Hepatocyte (in vitro differentiated cells): ENCODE results near the gene UPK2. TPM values are rescaled to one million over a fixed set of nuclear protein-coding genes. Genes with fewer than 3 reads are reported as not detected.

Experiments
- DNase-seq: peaks from one replicate; pipeline ENCODE4 v3.0.0-alpha.2; 2016; ENCODE audit warnings: low spot score
- H2AFZ ChIP-seq: fragments of 200-600 bp; sonication (generic); 2 replicates; pipeline ENCODE4 v1.6.0; 2016; ENCODE audit warnings: antibody characterized with exemption, mild to moderate bottlenecking
- H3K27ac ChIP-seq: fragments of 200-600 bp; sonication (generic); 2 replicates; pipeline ENCODE4 v1.5.1; 2016; ENCODE audit warnings: mild to moderate bottlenecking
- H3K27me3 ChIP-seq: fragments of 200-600 bp; sonication (generic); 2 replicates; pipeline ENCODE4 v1.6.1; 2016
- H3K36me3 ChIP-seq: fragments of 200-600 bp; sonication (generic); replicated peaks from 2 replicates; pipeline ENCODE4 v1.5.1; 2016; ENCODE audit warnings: low read depth; ENCODE audit not compliant: insufficient read depth
- H3K4me1 ChIP-seq: fragments of 200-600 bp; sonication (generic); 2 replicates; pipeline ENCODE4 v1.5.1; 2016; ENCODE audit warnings: mild to moderate bottlenecking, moderate library complexity; ENCODE audit not compliant: insufficient read depth
- H3K4me2 ChIP-seq: fragments of 200-600 bp; sonication (generic); 2 replicates; pipeline ENCODE4 v1.6.0; 2016
- H3K4me3 ChIP-seq: fragments of 200-600 bp; sonication (generic); 2 replicates; pipeline ENCODE4 v1.5.1; 2016; ENCODE audit warnings: mild to moderate bottlenecking
- H3K79me2 ChIP-seq: fragments of 200-600 bp; sonication (generic); 2 replicates; pipeline ENCODE4 v1.6.0; 2017; ENCODE audit warnings: mild to moderate bottlenecking
- H3K9me2 ChIP-seq: fragments of 200-600 bp; sonication (generic); replicated peaks from 2 replicates; pipeline ENCODE4 v1.6.0; 2017; ENCODE audit warnings: mild to moderate bottlenecking; ENCODE audit not compliant: insufficient read depth
- H3K9me3 ChIP-seq: fragments of 200-600 bp; sonication (generic); 2 replicates; pipeline ENCODE4 v1.5.1; 2016; ENCODE audit warnings: low read depth, mild to moderate bottlenecking
- H4K20me1 ChIP-seq: fragments of 200-600 bp; sonication (generic); 2 replicates; pipeline ENCODE4 v1.6.0; 2016; ENCODE audit warnings: mild to moderate bottlenecking; ENCODE audit not compliant: insufficient read depth, poor library complexity, severe bottlenecking
- EZH2 ChIP-seq: fragments of 200-600 bp; sonication (generic); IDR thresholded peaks from 2 replicates; pipeline ENCODE4 v1.6.1; 2016; ENCODE audit warnings: antibody characterized with exemption, mild to moderate bottlenecking, borderline replicate concordance
- EZH2phosphoT487 ChIP-seq: fragments of 200-600 bp; sonication (generic); IDR thresholded peaks from one replicate; pipeline ENCODE4 v1.6.1; 2018; ENCODE audit warnings: antibody characterized with exemption, mild to moderate bottlenecking, low read depth, moderate library complexity; ENCODE audit not compliant: unreplicated experiment, severe bottlenecking
- WGBS: methylation state at CpG from one replicate; pipeline ENCODE4 v1.1.6; 2016; ENCODE audit warnings: low lambda C conversion rate; ENCODE audit errors: missing lambda C conversion rate; 5-methylcytosine and 5-hydroxymethylcytosine counted together
- polyA plus RNA-seq: library from polyadenylated mRNA; unstranded; fragments of >200 nt; fragmentation: Nextera tagmentation; extraction: Ambion mirVana; gene quantifications from 2 replicates; pipeline ENCODE4 v1.2.1, GENCODE V29; 2016
- total RNA-seq: library from RNA; depleted of rRNA; stranded (reverse); fragments of >200 nt; gene quantifications from 2 replicates; pipeline ENCODE4 v1.2.3, GENCODE V29; 2014
- TF ChIP-seq, protein P1 (sequence below): fragments of 200-600 bp; sonication (generic); IDR thresholded peaks from 2 replicates; pipeline ENCODE4 v1.5.1; 2016; ENCODE audit warnings: antibody characterized with exemption, mild to moderate bottlenecking; ENCODE audit not compliant: poor library complexity

UPK2 gene
- total and polyA plus RNA-seq, 2 experiments from 2014 or later = 2.2 to 55.3 TPM

DNA sequence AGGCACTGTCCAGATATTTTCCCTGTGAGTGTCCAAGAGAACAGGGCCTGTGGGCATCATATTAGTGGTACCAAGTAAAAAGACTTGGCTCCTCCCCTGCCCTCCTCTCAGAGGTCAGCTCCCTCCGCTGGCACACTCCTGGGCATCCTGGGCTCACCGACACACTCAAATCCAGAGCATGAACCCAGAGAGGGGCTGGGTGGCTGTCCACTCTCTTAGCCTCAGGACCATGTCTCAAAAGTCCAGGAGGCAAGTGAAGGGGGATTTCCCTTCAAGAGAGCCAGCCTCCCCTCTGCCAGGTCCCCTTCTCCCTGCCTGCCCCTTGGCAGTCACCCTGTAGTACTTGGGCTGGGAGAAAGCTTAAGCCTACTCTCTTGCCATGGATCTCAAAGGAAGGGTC lies 40.7 kb upstream of the UPK2 start:
- TF ChIP-seq EZH2phosphoT487 (no peak), EZH2 (no peak)
- TF ChIP-seq, protein P1, sequence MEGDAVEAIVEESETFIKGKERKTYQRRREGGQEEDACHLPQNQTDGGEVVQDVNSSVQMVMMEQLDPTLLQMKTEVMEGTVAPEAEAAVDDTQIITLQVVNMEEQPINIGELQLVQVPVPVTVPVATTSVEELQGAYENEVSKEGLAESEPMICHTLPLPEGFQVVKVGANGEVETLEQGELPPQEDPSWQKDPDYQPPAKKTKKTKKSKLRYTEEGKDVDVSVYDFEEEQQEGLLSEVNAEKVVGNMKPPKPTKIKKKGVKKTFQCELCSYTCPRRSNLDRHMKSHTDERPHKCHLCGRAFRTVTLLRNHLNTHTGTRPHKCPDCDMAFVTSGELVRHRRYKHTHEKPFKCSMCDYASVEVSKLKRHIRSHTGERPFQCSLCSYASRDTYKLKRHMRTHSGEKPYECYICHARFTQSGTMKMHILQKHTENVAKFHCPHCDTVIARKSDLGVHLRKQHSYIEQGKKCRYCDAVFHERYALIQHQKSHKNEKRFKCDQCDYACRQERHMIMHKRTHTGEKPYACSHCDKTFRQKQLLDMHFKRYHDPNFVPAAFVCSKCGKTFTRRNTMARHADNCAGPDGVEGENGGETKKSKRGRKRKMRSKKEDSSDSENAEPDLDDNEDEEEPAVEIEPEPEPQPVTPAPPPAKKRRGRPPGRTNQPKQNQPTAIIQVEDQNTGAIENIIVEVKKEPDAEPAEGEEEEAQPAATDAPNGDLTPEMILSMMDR = no peak
- H4K20me1 ChIP-seq = peaks cover under 1% of the 10 kb centered on the region
- no peaks in the 10 kb centered on the region for H3K27me3 ChIP-seq
- H3K4me2 ChIP-seq = peak overlapping the region; percentile 94
- H3K9me3 ChIP-seq = no peaks in the 10 kb centered on the region
- 98% methylated on average over 2 of the region's 2 CpGs for WGBS
- H3K4me3 ChIP-seq = no peak overlapping the region
- peaks cover 94% of the 10 kb centered on the region for H3K4me1 ChIP-seq
- DNase-seq = no peak
- H3K36me3 ChIP-seq = no peaks in the 10 kb centered on the region
- no peaks in the 10 kb centered on the region for H3K9me2 ChIP-seq
- peaks cover 77% of the 10 kb centered on the region for H3K79me2 ChIP-seq
- peak overlapping the region; percentile 99 for H3K27ac ChIP-seq
- no peak overlapping the region for H2AFZ ChIP-seq

DNA sequence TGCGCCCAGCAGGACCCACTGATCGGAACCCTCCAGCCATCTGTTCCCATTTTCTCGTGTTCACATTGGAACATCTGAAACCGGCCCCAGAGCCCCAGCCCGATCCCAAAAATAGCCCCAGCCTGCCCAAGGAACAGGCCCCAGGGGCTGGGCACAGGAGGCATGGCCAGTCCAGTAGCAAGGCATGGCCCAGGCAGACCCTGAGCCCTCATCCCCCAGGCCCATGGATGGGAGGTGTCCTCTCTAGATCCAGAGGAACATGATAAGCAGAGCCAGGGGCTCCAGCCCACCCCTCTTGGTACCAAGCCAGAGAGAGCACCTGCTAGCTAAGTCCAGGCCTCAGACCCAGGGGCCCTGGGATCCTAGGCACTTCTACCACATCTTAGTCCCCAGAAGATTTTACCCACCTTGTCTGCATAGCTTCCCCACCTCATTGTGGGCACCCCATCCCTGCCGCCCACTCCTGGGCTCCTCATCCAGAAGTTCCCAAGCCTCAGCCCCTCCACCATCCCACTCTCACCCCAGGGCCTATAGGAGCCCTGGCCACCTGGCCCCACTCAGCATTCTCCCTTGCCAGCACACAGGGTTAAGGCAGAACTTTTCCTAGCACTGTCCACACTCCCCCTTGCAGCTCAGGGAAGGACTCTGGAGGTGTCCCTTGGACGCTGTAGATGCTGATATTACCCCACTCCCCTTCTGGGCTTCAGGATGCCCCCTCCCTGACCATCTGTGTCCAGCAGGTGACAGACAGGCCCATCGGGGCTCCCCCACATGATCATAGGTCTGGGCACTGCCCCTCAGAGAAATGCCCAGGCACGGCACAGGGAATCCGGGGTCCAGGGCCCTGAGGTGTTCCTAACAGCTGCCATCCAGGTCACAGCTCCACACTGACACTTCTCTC lies 39.9 kb upstream of the UPK2 start:
- H3K36me3 ChIP-seq = no peaks in the 10 kb centered on the region
- WGBS = 65% methylated on average over 10 of the region's 10 CpGs
- H3K4me1 ChIP-seq = peaks cover 90% of the 10 kb centered on the region
- no peaks in the 10 kb centered on the region for H3K27me3 ChIP-seq
- peak overlapping the region; percentile 99 for H3K27ac ChIP-seq
- peaks cover 82% of the 10 kb centered on the region for H3K79me2 ChIP-seq
- no peaks in the 10 kb centered on the region for H3K9me3 ChIP-seq
- TF ChIP-seq, protein P1 = no peak
- TF ChIP-seq EZH2 = no peak
- TF ChIP-seq EZH2phosphoT487 = no peak
- peak overlapping the region; percentile 94 for H3K4me2 ChIP-seq
- no peak overlapping the region for H2AFZ ChIP-seq
- DNase-seq = no peak
- no peak overlapping the region for H3K4me3 ChIP-seq
- peaks cover 7% of the 10 kb centered on the region for H4K20me1 ChIP-seq
- H3K9me2 ChIP-seq = no peaks in the 10 kb centered on the region

DNA sequence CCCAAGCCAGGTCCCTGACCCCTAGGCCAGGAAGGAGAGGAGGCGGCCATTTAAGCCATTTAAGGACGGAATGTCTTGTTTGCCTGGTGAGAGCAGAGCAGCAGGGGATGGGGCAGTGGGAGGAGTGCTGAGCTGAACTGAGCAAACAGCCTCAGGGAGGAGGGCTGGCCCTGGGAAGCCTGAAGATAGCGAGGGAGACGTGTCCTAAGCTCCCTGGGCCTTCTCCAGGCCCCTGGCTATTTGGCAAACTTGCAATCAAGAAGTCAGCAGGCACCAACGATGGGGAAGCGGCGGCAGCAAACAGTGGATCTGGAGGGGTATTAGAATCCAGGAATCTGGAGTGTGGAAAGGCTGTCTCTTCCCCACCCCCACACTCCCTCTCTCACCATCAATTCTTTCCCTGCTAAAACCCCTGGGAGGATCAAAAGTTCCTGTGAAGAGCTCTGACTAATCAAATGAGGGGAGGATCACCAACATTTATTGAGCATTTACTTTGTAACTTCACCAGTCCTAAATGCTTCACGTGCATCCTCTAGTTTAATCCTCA lies 39.2 kb upstream of the UPK2 start:
- Histone ChIP-seq H3K9me3 (no peaks in the 10 kb centered on the region), H3K79me2 (peaks cover 83% of the 10 kb centered on the region), H3K4me3 (no peak overlapping the region), H3K4me2 (peak overlapping the region; percentile 94), H4K20me1 (peaks cover 13% of the 10 kb centered on the region), H2AFZ (no peak overlapping the region), H3K27ac (peak overlapping the region; percentile 99), H3K36me3 (no peaks in the 10 kb centered on the region), H3K9me2 (no peaks in the 10 kb centered on the region), H3K4me1 (peaks cover 90% of the 10 kb centered on the region), H3K27me3 (no peaks in the 10 kb centered on the region)
- TF ChIP-seq, protein P1 = no peak
- no peak for TF ChIP-seq EZH2
- no peak for TF ChIP-seq EZH2phosphoT487
- DNase-seq = peak; percentile 85
- WGBS = 12% methylated on average over 8 of the region's 8 CpGs
